Psoas muscle (tissue), 8 donors: ENCODE measurements around the gene RD3L. TPM values are rescaled to one million over a fixed set of nuclear protein-coding genes. Genes with fewer than 3 reads are reported as not detected.

Experiments used
- ATAC-seq, 4 donors: fragments of 200-7000 bp; cut with Tn5 transposase; one replicate each; pipeline ENCODE4 v1.9.1; 2020; ENCODE audit warnings: moderate library complexity in 3 of 4, mild to moderate bottlenecking in 2 of 4
- DNase-seq, 2 donors: peaks; one replicate each; pipeline ENCODE4 v3.0.0-alpha.2; 2020
- H3K27ac ChIP-seq: fragments of 200-600 bp; one replicate; pipeline ENCODE4 v1.8.0; 2022
- H3K27me3 ChIP-seq, 3 donors: fragments of 200-600 bp in 1 of 3; one replicate each; pipeline versions ENCODE4 v1.6.1 to v1.8.0; 2013 to 2022; ENCODE audit warnings: low read length in 2 of 3, mild to moderate bottlenecking in 2 of 3, moderate library complexity in 1 of 3; ENCODE audit not compliant: insufficient read depth in 3 of 3
- H3K36me3 ChIP-seq, 2 donors: fragments of 200-600 bp in 1 of 2; one replicate each; pipeline versions ENCODE4 v1.6.1 to v1.8.0; 2013 to 2022; ENCODE audit warnings: low read depth in 1 of 2, mild to moderate bottlenecking in 1 of 2, moderate library complexity in 1 of 2; ENCODE audit not compliant: insufficient read depth in 1 of 2
- H3K4me1 ChIP-seq: fragments of 200-600 bp; one replicate; pipeline ENCODE4 v1.8.0; 2022
- H3K4me3 ChIP-seq: fragments of 200-600 bp; one replicate; pipeline ENCODE4 v1.8.0; 2022; ENCODE audit warnings: mild to moderate bottlenecking
- H3K9me3 ChIP-seq: fragments of 200-600 bp; one replicate; pipeline ENCODE4 v1.8.0; 2022
- WGBS, 3 donors: extraction: QIAGEN DNeasy Blood & Tissue Kit; methylation state at CpG; one replicate each; pipeline versions ENCODE4 v1.1.6 to v1.1.7; 2013; 5-methylcytosine and 5-hydroxymethylcytosine counted together
- intact Hi-C, 2 donors: fragments of 100-400 bp; cut with DNase I; formaldehyde crosslinking; loops; one replicate each; pipeline versions ENCODE4 v1.11.0 to v1.14.2; 2022
- polyA plus RNA-seq, 3 donors: library from polyadenylated mRNA; stranded (reverse); fragments of 200-250 nt; gene quantifications; one replicate each; pipeline ENCODE4 v1.2.3, GENCODE V29; 2013
- total RNA-seq, 4 donors: library from RNA; stranded (reverse); fragmentation: NEBNext Ultra II Directional in 2 of 4; extraction: Animal tissue kit (Norgen Biotek cat#: 25700) in 2 of 4; gene quantifications; one replicate each; pipeline versions ENCODE4 v1.2.1 to v1.2.4, GENCODE V29; 2021 to 2023
- TF ChIP-seq, protein P1 (sequence below): fragments of 200-600 bp; IDR thresholded peaks from one replicate; pipeline ENCODE4 v1.8.0; 2022; ENCODE audit warnings: antibody characterized with exemption
- donor health status: healthy with polysubstance abuse.
- donor health status: DM: no; HTN: no; CAD: no; lungs with moderate emphysema.
- donor health status: Bipolar disorder and iron deficiency.
- donor health status: healthy.
- donor health status: DM: yes; HTN: yes; CAD: no.
- donor health status: DM: no; HTN: no; CAD: no.
- donor health status: DM: no; HTN: no; CAD: no.
- donor health status: DM: yes; HTN: yes; CAD: no.

The RD3L gene
- total and polyA plus RNA-seq, 7 donors: not detected

DNA sequence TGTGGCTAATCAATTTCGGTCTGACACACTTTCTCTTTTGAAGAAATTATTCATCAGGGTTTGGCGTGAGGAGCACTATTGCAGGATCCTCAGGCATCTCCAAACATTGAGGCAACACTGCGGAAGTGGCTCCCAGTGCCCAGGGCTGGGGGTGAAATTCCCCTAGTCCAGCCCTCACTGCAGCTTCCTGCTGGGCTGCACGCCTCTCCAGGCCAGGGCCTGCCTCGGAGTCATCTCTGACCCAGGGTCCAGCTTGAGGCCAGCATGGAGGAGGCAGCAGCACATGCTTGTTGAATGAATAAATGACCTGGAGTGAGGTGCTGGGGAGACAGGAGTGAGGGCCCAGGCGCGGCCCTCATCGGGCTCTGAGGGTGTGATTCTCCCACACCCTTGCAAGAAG is 50.1 kb downstream of the RD3L start:
- no peak overlapping the region for H3K27ac ChIP-seq
- H3K9me3 ChIP-seq: no peaks in the 10 kb centered on the region
- no peaks in the 10 kb centered on the region for H3K36me3 ChIP-seq
- WGBS, 3 donors: 80 to 89% (median 83%) methylated on average over 8 of the region's 8 CpGs
- no peak for DNase-seq
- intact Hi-C loops: no loop called here
- TF ChIP-seq, protein P1, sequence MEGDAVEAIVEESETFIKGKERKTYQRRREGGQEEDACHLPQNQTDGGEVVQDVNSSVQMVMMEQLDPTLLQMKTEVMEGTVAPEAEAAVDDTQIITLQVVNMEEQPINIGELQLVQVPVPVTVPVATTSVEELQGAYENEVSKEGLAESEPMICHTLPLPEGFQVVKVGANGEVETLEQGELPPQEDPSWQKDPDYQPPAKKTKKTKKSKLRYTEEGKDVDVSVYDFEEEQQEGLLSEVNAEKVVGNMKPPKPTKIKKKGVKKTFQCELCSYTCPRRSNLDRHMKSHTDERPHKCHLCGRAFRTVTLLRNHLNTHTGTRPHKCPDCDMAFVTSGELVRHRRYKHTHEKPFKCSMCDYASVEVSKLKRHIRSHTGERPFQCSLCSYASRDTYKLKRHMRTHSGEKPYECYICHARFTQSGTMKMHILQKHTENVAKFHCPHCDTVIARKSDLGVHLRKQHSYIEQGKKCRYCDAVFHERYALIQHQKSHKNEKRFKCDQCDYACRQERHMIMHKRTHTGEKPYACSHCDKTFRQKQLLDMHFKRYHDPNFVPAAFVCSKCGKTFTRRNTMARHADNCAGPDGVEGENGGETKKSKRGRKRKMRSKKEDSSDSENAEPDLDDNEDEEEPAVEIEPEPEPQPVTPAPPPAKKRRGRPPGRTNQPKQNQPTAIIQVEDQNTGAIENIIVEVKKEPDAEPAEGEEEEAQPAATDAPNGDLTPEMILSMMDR: no peak
- no peak overlapping the region for H3K4me3 ChIP-seq
- no peaks in the 10 kb centered on the region for H3K4me1 ChIP-seq
- no peak for ATAC-seq
- H3K27me3 ChIP-seq: no peaks in the 10 kb centered on the region

- Histone ChIP-seq H3K4me1 (no peaks in the 10 kb centered on the region), H3K9me3 (no peaks in the 10 kb centered on the region), H3K4me3 (no peak overlapping the region), H3K27me3 (no peaks in the 10 kb centered on the region), H3K27ac (no peak overlapping the region), H3K36me3 (no peaks in the 10 kb centered on the region)
- TF ChIP-seq, protein P1: no peak
- 83 to 90% (median 83%) methylated on average over 15 of the region's 15 CpGs for WGBS, 3 donors
- ATAC-seq (no peak), DNase-seq (no peak)
- intact Hi-C loops: no loop called here
Observed at GRCh38 chr14:103891667-103892215, 50.6 kb downstream of the RD3L start.

GRCh38 chr14:103890821-103891666 is 51.3 kb downstream of the RD3L start:
- Histone ChIP-seq H3K9me3 (no peaks in the 10 kb centered on the region), H3K27me3 (no peaks in the 10 kb centered on the region), H3K36me3 (no peaks in the 10 kb centered on the region), H3K27ac (no peak overlapping the region), H3K4me1 (no peaks in the 10 kb centered on the region), H3K4me3 (no peak overlapping the region)
- peak in 2 of 4 donors; percentile 19 to 36 for ATAC-seq
- DNase-seq: no peak
- WGBS, 3 donors: 50 to 62% (median 53%) methylated on average over 18 of the region's 18 CpGs
- TF ChIP-seq, protein P1: no peak
- intact Hi-C loops: no loop called here

Other genes with a start within 250 kb of the RD3L start
- 1 to 10 TPM; 1.1 to 2.5 (median 1.4) TPM for gene XRCC3, start 227.1 kb downstream of the RD3L start, total RNA-seq
- 1 to 10 TPM in 2 of 3 donors, under 1 TPM in 1; 1.00 to 2.5 (median 1.8) TPM for gene XRCC3, start 227.1 kb downstream of the RD3L start, polyA plus RNA-seq
- gene ZFYVE21, start 226.7 kb downstream of the RD3L start, total RNA-seq: 10 to 100 TPM; 14.3 to 27.1 (median 20.8) TPM
- 10 to 100 TPM; 14.0 to 21.7 (median 16.9) TPM for gene ZFYVE21, start 226.7 kb downstream of the RD3L start, polyA plus RNA-seq
- 10 to 100 TPM; 12.8 to 17.9 (median 15.4) TPM for gene PPP1R13B, start 95.0 kb downstream of the RD3L start, total RNA-seq
- 10 to 100 TPM in 1 of 3 donors, 1 to 10 TPM in 2; 4.7 to 13.3 (median 5.2) TPM for gene PPP1R13B, start 95.0 kb downstream of the RD3L start, polyA plus RNA-seq
- gene TDRD9, start 14.1 kb downstream of the RD3L start, total RNA-seq: 1 to 10 TPM in 1 of 4 donors, under 1 TPM in 3; 0.29 to 1.3 (median 0.59) TPM
- under 1 TPM; 0.13 to 0.31 (median 0.18) TPM for gene TDRD9, start 14.1 kb downstream of the RD3L start, polyA plus RNA-seq
- gene ASPG, start 143.2 kb upstream of the RD3L start, total RNA-seq: under 1 TPM in 3 of 4 donors, not detected in 1; 0.15 to 0.84 (median 0.51) TPM
- under 1 TPM; 0.04 to 0.61 (median 0.06) TPM for gene ASPG, start 143.2 kb upstream of the RD3L start, polyA plus RNA-seq
- 1 to 10 TPM; 1.8 to 3.2 (median 2.3) TPM for gene KIF26A, start 196.1 kb upstream of the RD3L start, total RNA-seq
- 1 to 10 TPM in 2 of 3 donors, under 1 TPM in 1; 0.99 to 1.6 (median 1.4) TPM for gene KIF26A, start 196.1 kb upstream of the RD3L start, polyA plus RNA-seq